ENCODE measurements around the gene SLC25A52. TPM values are rescaled to one million over a fixed set of nuclear protein-coding genes. Genes with fewer than 3 reads are reported as not detected.

Gene SLC25A52
- total and polyA plus RNA-seq, 3 donors from 2014 or later, result 4.0 to 23.4 (median 5.7) TPM

DNA sequence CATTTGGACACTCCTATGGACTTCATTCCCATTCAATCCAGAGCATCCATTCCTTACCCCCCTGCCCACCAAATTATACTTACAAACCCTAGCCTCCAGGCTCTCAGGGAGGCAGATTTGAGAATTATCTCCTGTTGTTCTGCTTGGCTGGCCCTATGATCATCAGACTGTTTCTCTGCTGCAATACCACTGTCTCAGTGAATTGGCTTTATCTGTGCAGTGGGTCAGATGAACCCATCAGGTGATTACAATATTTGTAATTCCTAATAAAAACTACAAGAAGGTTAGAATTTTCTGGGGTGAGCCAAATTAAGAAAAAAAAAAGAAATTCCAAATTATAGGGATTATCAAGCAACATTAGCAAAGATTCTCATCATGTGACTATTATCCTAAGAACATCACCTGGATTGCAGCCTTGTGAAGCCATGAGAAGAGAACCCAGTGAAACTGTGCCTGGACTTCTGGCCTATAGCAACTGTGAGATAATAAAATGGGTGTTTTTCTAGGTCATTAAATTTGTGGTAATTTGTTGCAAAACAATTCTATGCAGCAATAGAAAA is 17.8 kb upstream of the SLC25A52 start:
- H3K27ac ChIP-seq, result no peak overlapping the region
- TF ChIP-seq, protein P1, sequence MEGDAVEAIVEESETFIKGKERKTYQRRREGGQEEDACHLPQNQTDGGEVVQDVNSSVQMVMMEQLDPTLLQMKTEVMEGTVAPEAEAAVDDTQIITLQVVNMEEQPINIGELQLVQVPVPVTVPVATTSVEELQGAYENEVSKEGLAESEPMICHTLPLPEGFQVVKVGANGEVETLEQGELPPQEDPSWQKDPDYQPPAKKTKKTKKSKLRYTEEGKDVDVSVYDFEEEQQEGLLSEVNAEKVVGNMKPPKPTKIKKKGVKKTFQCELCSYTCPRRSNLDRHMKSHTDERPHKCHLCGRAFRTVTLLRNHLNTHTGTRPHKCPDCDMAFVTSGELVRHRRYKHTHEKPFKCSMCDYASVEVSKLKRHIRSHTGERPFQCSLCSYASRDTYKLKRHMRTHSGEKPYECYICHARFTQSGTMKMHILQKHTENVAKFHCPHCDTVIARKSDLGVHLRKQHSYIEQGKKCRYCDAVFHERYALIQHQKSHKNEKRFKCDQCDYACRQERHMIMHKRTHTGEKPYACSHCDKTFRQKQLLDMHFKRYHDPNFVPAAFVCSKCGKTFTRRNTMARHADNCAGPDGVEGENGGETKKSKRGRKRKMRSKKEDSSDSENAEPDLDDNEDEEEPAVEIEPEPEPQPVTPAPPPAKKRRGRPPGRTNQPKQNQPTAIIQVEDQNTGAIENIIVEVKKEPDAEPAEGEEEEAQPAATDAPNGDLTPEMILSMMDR (IDR thresholded peaks at IDR 0.05), result no peak
- TF ChIP-seq POLR2A (IDR thresholded peaks at IDR 0.05), result no peak
- DNase-seq, result no peak
- H3K36me3 ChIP-seq (ENCODE audit: low read depth, missing control alignments), result no peaks in the 10 kb centered on the region
- H3K4me3 ChIP-seq, result no peak overlapping the region
- H3K9me3 ChIP-seq, result no peaks in the 10 kb centered on the region
- H3K27me3 ChIP-seq, result no peaks in the 10 kb centered on the region
- intact Hi-C loops (cut with DNase I; ENCODE audit: low total_unique reads), result no loop called here
- H3K4me1 ChIP-seq, result no peaks in the 10 kb centered on the region

- Histone ChIP-seq H3K9me3 (no peaks in the 10 kb centered on the region), H3K4me3 (no peak overlapping the region), H3K36me3 (ENCODE audit: low read depth, missing control alignments) (no peaks in the 10 kb centered on the region), H3K27ac (no peak overlapping the region), H3K27me3 (no peaks in the 10 kb centered on the region), H3K4me1 (no peaks in the 10 kb centered on the region)
- intact Hi-C loops (cut with DNase I; ENCODE audit: low total_unique reads), result no loop called here
- DNase-seq, result no peak
- WGBS, 2 donors, result 79 to 81% methylated on average over 9 of the region's 9 CpGs
- TF ChIP-seq, protein P1 (IDR thresholded peaks at IDR 0.05), result no peak
- no peak for TF ChIP-seq POLR2A (IDR thresholded peaks at IDR 0.05)
These were observed 15.4 kb upstream of the SLC25A52 start for GRCh38 chr18:31776093-31776492.

DNA sequence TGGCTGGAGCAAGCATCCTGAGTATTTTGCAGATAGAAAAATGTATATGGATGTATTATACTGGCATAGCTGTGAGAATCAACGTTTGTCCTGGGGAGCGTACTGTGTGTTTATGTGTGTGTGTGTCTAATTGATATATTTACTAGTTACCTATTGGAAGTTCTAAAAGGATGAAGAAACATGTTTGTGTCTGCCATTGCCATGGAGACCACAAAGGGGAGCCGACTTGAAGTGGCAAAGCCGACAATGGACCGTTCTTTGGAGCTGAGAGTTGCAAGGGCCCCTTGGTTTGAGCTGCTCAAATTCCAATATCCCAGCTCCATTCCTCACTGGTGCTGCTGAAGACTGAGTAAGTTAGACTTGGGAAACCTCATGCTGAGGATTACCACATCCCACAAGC is 14.3 kb upstream of the SLC25A52 start:
- no peaks in the 10 kb centered on the region for H3K27me3 ChIP-seq
- no peak overlapping the region for H3K27ac ChIP-seq
- H3K36me3 ChIP-seq (ENCODE audit: low read depth, missing control alignments), result no peaks in the 10 kb centered on the region
- H3K4me1 ChIP-seq, result no peaks in the 10 kb centered on the region
- no peaks in the 10 kb centered on the region for H3K9me3 ChIP-seq
- 91 to 92% methylated on average over 5 of the region's 5 CpGs for WGBS, 2 donors
- no peak overlapping the region for H3K4me3 ChIP-seq
- intact Hi-C loops (cut with DNase I; ENCODE audit: low total_unique reads), result no loop called here
- no peak for DNase-seq
- TF ChIP-seq, protein P1 (IDR thresholded peaks at IDR 0.05), result no peak
- no peak for TF ChIP-seq POLR2A (IDR thresholded peaks at IDR 0.05)

GRCh38 chr18:31774477-31774785 is 13.8 kb upstream of the SLC25A52 start:
- intact Hi-C loops (cut with DNase I; ENCODE audit: low total_unique reads), result no loop called here
- H3K4me3 ChIP-seq, result no peak overlapping the region
- WGBS, 2 donors, result 71 to 74% methylated on average over 2 of the region's 2 CpGs
- no peak for DNase-seq
- no peaks in the 10 kb centered on the region for H3K9me3 ChIP-seq
- no peak overlapping the region for H3K27ac ChIP-seq
- H3K4me1 ChIP-seq, result no peaks in the 10 kb centered on the region
- no peaks in the 10 kb centered on the region for H3K27me3 ChIP-seq
- TF ChIP-seq POLR2A (IDR thresholded peaks at IDR 0.05), result no peak
- TF ChIP-seq, protein P1 (IDR thresholded peaks at IDR 0.05), result no peak
- H3K36me3 ChIP-seq (ENCODE audit: low read depth, missing control alignments), result no peaks in the 10 kb centered on the region

DNA sequence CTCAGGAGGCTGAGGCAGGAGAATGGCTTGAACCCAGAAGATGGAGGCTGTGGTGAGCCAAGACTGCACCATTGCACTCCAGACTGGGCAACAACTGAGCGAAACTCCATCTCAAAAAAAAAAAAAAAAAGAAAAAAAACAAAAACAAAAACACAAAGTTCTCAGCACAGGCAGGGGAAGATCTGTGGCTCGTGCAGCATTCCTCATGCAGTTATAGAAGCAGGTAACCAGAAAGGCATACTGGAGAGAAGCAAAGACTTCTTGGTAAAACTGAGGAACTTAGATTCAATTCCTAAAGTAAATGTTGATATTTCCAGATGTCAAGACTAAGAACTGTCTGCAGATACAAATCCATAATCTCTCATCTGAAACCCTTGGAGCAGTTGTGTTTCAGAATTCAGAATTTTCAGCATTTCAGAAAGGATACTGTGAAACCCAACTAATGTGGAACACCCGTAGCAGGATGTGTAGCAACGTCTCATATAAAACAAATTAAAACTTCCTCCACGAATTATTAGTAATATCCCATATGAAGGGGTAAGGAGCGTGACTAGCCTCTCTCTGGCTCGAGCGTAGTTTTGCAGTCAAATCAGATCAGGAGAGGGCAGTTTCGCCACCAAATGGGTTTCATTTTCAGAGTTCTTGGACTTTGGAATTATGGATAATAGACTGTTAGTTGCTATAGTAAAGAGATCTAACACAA is 13.2 kb upstream of the SLC25A52 start:
- 83 to 92% methylated on average over 9 of the region's 9 CpGs for WGBS, 2 donors
- TF ChIP-seq, protein P1 (IDR thresholded peaks at IDR 0.05), result no peak
- TF ChIP-seq POLR2A (IDR thresholded peaks at IDR 0.05), result no peak
- Histone ChIP-seq H3K9me3 (no peaks in the 10 kb centered on the region), H3K4me1 (no peaks in the 10 kb centered on the region), H3K27ac (no peak overlapping the region), H3K27me3 (no peaks in the 10 kb centered on the region), H3K36me3 (ENCODE audit: low read depth, missing control alignments) (no peaks in the 10 kb centered on the region), H3K4me3 (no peak overlapping the region)
- no peak for DNase-seq
- intact Hi-C loops (cut with DNase I; ENCODE audit: low total_unique reads), result no loop called here

Measured in testis (tissue), 3 donors.